HepG2 (cell line): ENCODE results near the gene KIAA1614.
"Not testable (repeated sequence)": the region's sequence is repeated elsewhere in the genome, so short reads cannot be mapped to it uniquely, and the experiment has no call there.

Source experiments
- CTCF ChIP-seq: sonication (generic); formaldehyde crosslinking; IDR thresholded peaks from 2 replicates; pipeline ENCODE4 v1.5.0; 2020; ENCODE audit warnings: mild to moderate bottlenecking, missing genetic modification reagents, moderate library complexity
- ESRRA ChIP-seq: sonication (generic); formaldehyde crosslinking; IDR thresholded peaks from 2 replicates; pipeline ENCODE4 v1.5.1; 2020; ENCODE audit warnings: mild to moderate bottlenecking, low read depth, missing genetic modification reagents
- REST ChIP-seq, 2 experiments: IDR thresholded peaks; 2 replicates each; pipeline ENCODE4 v1.6.1; 2011 to 2012; ENCODE audit warnings: low read length in 2 of 2, borderline replicate concordance in 1 of 2, low read depth in 1 of 2, mild to moderate bottlenecking in 1 of 2, moderate library complexity in 1 of 2
- SRF ChIP-seq: IDR thresholded peaks from 2 replicates; pipeline ENCODE4 v1.6.1; 2011; ENCODE audit warnings: mild to moderate bottlenecking, low read depth, low read length, moderate library complexity
- YEATS4 ChIP-seq: sonication (generic); formaldehyde crosslinking; IDR thresholded peaks from 2 replicates; pipeline ENCODE4 v1.4.0; 2020; ENCODE audit warnings: missing genetic modification reagents, borderline replicate concordance
- ZNF207 ChIP-seq: fragments of 450-650 bp; IDR thresholded peaks from 2 replicates; pipeline ENCODE4 v1.6.1; 2016; ENCODE audit warnings: antibody characterized with exemption, borderline replicate concordance
- ZNF414 ChIP-seq: sonication (generic); formaldehyde crosslinking; IDR thresholded peaks from 2 replicates; pipeline ENCODE4 v1.5.0; 2020; ENCODE audit warnings: missing genetic modification reagents

- TF ChIP-seq YEATS4; ESRRA (CRISPR knock-in tag); SRF; ZNF207; CTCF (CRISPR knock-in tag); ZNF414 (CRISPR knock-in tag); REST (IDR thresholded peaks at IDR 0.05; ENCODE audit: borderline replicate concordance in 1 of 2, low read depth in 1 of 2, low read length in 2 of 2): not testable (repeated sequence)
Observed at GRCh38 chr1:180968834-180969233, 56.1 kb downstream of the KIAA1614 start.
